TTC549 (cell line): ENCODE results near the gene ZNF25.
"Not testable (repeated sequence)": the region's sequence is repeated elsewhere in the genome, so short reads cannot be mapped to it uniquely, and the experiment has no call there.

Experiments used
- FAIRE-seq: peaks from 2 replicates; lab custom pipeline; 2012; peaks lifted over from hg19 to GRCh38; lab: Jason Lieb, UNC

Gene ZNF25

GRCh38 chr10:37976091-37976879, at the start of gene ZNF25:
Gene ZNF25, minus strand, starts transcription at chr10:37976647. Its CDS starts 4,925 bp downstream, at chr10:37971722.
- FAIRE-seq: peak; percentile 97

GRCh38 chr10:38025283-38025682, 48.8 kb upstream of the ZNF25 start:
- no peak for FAIRE-seq

- not testable (repeated sequence) for FAIRE-seq
These were observed 42.7 kb upstream of the ZNF25 start for GRCh38 chr10:38019124-38019523.

- no peak for FAIRE-seq
These were observed 39.9 kb upstream of the ZNF25 start for GRCh38 chr10:38016354-38016753.

GRCh38 chr10:38010119-38010903, 33.9 kb upstream of the ZNF25 start, which contains the start of gene ZNF33A:
Gene ZNF33A, plus strand, starts transcription at chr10:38010675. Its CDS starts 1,667 bp downstream, at chr10:38012342.
- FAIRE-seq: no peak

GRCh38 chr10:38007991-38008390, 31.5 kb upstream of the ZNF25 start:
- no peak for FAIRE-seq

- no peak for FAIRE-seq
These were observed 31.1 kb upstream of the ZNF25 start for GRCh38 chr10:38007551-38007950.

GRCh38 chr10:38003588-38003987, 27.1 kb upstream of the ZNF25 start:
- no peak for FAIRE-seq

- FAIRE-seq: no peak
These were observed 26.6 kb upstream of the ZNF25 start for GRCh38 chr10:38003026-38003425.

- not testable (repeated sequence) for FAIRE-seq
These were observed 24.0 kb upstream of the ZNF25 start for GRCh38 chr10:38000474-38000873.

GRCh38 chr10:37998920-37999319, 22.5 kb upstream of the ZNF25 start:
- not testable (repeated sequence) for FAIRE-seq

- no peak for FAIRE-seq
These were observed 15.6 kb upstream of the ZNF25 start for GRCh38 chr10:37992083-37992482.

- no peak for FAIRE-seq
These were observed 15.2 kb upstream of the ZNF25 start for GRCh38 chr10:37991655-37992054.

- FAIRE-seq: no peak
These were observed 395 bp upstream of the ZNF25 start for GRCh38 chr10:37976880-37977203.

GRCh38 chr10:37975401-37975991, 951 bp downstream of the ZNF25 start:
- no peak for FAIRE-seq

- no peak for FAIRE-seq
These were observed 4.1 kb downstream of the ZNF25 start for GRCh38 chr10:37972396-37972795.

GRCh38 chr10:37965006-37965405, 11.4 kb downstream of the ZNF25 start:
- FAIRE-seq: no peak

GRCh38 chr10:37960591-37961137, 15.8 kb downstream of the ZNF25 start:
- FAIRE-seq: no peak

GRCh38 chr10:37957841-37958240, 18.6 kb downstream of the ZNF25 start:
- FAIRE-seq: no peak

GRCh38 chr10:37952926-37953325, 23.5 kb downstream of the ZNF25 start:
- FAIRE-seq: no peak

GRCh38 chr10:37952043-37952755, 24.2 kb downstream of the ZNF25 start:
- no peak for FAIRE-seq

GRCh38 chr10:37948210-37948609, 28.2 kb downstream of the ZNF25 start:
- no peak for FAIRE-seq
